K562 (cell line): Measurements from ENCODE around the gene HOXB3. TPM values are rescaled to one million over a fixed set of nuclear protein-coding genes. Genes with fewer than 3 reads are reported as not detected.
A peak's percentile ranks its signal among the peaks of the same experiment; 100 is the strongest.

Experiments used
- ARID2 ChIP-seq: fragments of 450-650 bp; IDR thresholded peaks from 2 replicates; pipeline ENCODE4 v1.6.1; 2017; ENCODE audit warnings: antibody characterized with exemption, mild to moderate bottlenecking
- ARID4B ChIP-seq: sonication (generic); formaldehyde crosslinking; IDR thresholded peaks from 2 replicates; pipeline ENCODE4 v1.8.0; 2022; ENCODE audit warnings: mild to moderate bottlenecking, missing genetic modification reagents
- C11orf30 ChIP-seq: fragments of 450-650 bp; IDR thresholded peaks from 2 replicates; pipeline ENCODE4 v1.6.1; 2016; ENCODE audit warnings: low read depth, mild to moderate bottlenecking
- CSDE1 ChIP-seq, 2 experiments: fragments of 450-650 bp; IDR thresholded peaks; 2 replicates each; pipeline ENCODE4 v1.6.1; 2016; ENCODE audit warnings: mild to moderate bottlenecking in 1 of 2
- CTBP1 ChIP-seq: fragments of 450-650 bp; IDR thresholded peaks from 2 replicates; pipeline ENCODE4 v1.6.1; 2016; ENCODE audit warnings: borderline replicate concordance
- E2F3 ChIP-seq: fragments of 250-450 bp; sonication (Bioruptor Pico); IDR thresholded peaks from 2 replicates; pipeline ENCODE4 v1.4.0; 2020; ENCODE audit warnings: mild to moderate bottlenecking
- E2F8 ChIP-seq: fragments of 450-650 bp; IDR thresholded peaks from 2 replicates; pipeline ENCODE4 v1.7.1; 2018; ENCODE audit warnings: mild to moderate bottlenecking, low read depth; ENCODE audit not compliant: partially characterized antibody
- IRF1 ChIP-seq: sonication (generic); formaldehyde crosslinking; IDR thresholded peaks from 2 replicates; pipeline ENCODE4 v1.8.0; 2022; ENCODE audit warnings: missing genetic modification reagents, mild to moderate bottlenecking, borderline replicate concordance
- IRF2 ChIP-seq: sonication (generic); formaldehyde crosslinking; IDR thresholded peaks from 2 replicates; pipeline ENCODE4 v1.8.1; 2022; ENCODE audit warnings: mild to moderate bottlenecking, missing genetic modification reagents
- KDM1A ChIP-seq, 2 experiments: fragments of 450-650 bp; IDR thresholded peaks; 2 replicates each; pipeline ENCODE4 v1.6.1; 2016; ENCODE audit warnings: mild to moderate bottlenecking in 2 of 2
- LARP7 ChIP-seq: fragments of 450-650 bp; IDR thresholded peaks from 2 replicates; pipeline ENCODE4 v1.6.1; 2016
- MAFF ChIP-seq: IDR thresholded peaks from 2 replicates; pipeline ENCODE4 v1.6.1; 2012; ENCODE audit warnings: low read length, improper control_type of control experiment
- MAZ ChIP-seq, 2 experiments: fragments of 450-650 bp in 1 of 2; sonication (generic) in 1 of 2; formaldehyde crosslinking; IDR thresholded peaks in 1 of 2; conservative IDR thresholded peaks in 1 of 2; 2 replicates each; pipeline versions ENCODE4 v1.4.0 to v1.5.0; 2020; ENCODE audit warnings: mild to moderate bottlenecking in 1 of 2, missing genetic modification reagents in 1 of 2
- RBM25 ChIP-seq: fragments of 200-400 bp; formaldehyde crosslinking; IDR thresholded peaks from 2 replicates; pipeline ENCODE4 v1.6.1; 2018; ENCODE audit warnings: low read length, low read depth, moderate library complexity; ENCODE audit not compliant: severe bottlenecking
- RCOR1 ChIP-seq, 2 experiments: IDR thresholded peaks; 2 replicates each; pipeline ENCODE4 v1.6.1; 2012; ENCODE audit warnings: low read depth in 2 of 2, low read length in 2 of 2, borderline replicate concordance in 1 of 2, improper control_type of control experiment in 1 of 2
- ZEB2 ChIP-seq: fragments of 450-650 bp; IDR thresholded peaks from 2 replicates; pipeline ENCODE4 v1.6.1; 2016
- ZNF431 ChIP-seq: sonication (generic); formaldehyde crosslinking; IDR thresholded peaks from 2 replicates; pipeline ENCODE4 v1.8.0; 2022; ENCODE audit warnings: mild to moderate bottlenecking, missing genetic modification reagents
- ZNF830 ChIP-seq: fragments of 250-450 bp; sonication (Bioruptor Pico); IDR thresholded peaks from 2 replicates; pipeline ENCODE4 v1.5.0; 2021; ENCODE audit warnings: mild to moderate bottlenecking
- polyA plus RNA-seq, 8 experiments: library from polyadenylated mRNA; depleted of rRNA in 4 of 8; stranded (reverse) in 5 of 8; unstranded in 3 of 8; fragments of >200 nt; fragmentation: Nextera tagmentation in 2 of 8; fragmentation: Illumina TruSeq in 1 of 8; extraction: Ambion mirVana in 2 of 8; extraction: Trizol in 1 of 8; gene quantifications; 2 replicates each; pipeline versions ENCODE4 v1.2.1 to v1.2.3, GENCODE V29; 2011 to 2014; ENCODE audit warnings: inconsistent platforms in 1 of 8, missing spikeins in 1 of 8
- total RNA-seq, 7 experiments: library from RNA; depleted of rRNA in 6 of 7; stranded (reverse); fragments of >200 nt in 6 of 7; fragmentation: Illumina TruSeq in 2 of 7; extraction: Trizol in 2 of 7; gene quantifications; 2 replicates each; pipeline versions ENCODE4 v1.2.1 to v1.2.3, GENCODE V29; 2011 to 2021; ENCODE audit warnings: low replicate concordance in 1 of 7
- TF ChIP-seq, protein P1 (sequence below): IDR thresholded peaks from 3 replicates; pipeline ENCODE4 v1.6.1; 2011; ENCODE audit warnings: borderline replicate concordance, mild to moderate bottlenecking, moderate library complexity; ENCODE audit not compliant: insufficient read length; ENCODE audit errors: extremely low read depth

HOXB3 gene
- total and polyA plus RNA-seq, 9 of the 15 experiments (the other 6 are each of a cell fraction or from before 2014, with no cell fraction given) = 2.4 to 41.3 (median 20.2) TPM

- TF ChIP-seq, protein P1, sequence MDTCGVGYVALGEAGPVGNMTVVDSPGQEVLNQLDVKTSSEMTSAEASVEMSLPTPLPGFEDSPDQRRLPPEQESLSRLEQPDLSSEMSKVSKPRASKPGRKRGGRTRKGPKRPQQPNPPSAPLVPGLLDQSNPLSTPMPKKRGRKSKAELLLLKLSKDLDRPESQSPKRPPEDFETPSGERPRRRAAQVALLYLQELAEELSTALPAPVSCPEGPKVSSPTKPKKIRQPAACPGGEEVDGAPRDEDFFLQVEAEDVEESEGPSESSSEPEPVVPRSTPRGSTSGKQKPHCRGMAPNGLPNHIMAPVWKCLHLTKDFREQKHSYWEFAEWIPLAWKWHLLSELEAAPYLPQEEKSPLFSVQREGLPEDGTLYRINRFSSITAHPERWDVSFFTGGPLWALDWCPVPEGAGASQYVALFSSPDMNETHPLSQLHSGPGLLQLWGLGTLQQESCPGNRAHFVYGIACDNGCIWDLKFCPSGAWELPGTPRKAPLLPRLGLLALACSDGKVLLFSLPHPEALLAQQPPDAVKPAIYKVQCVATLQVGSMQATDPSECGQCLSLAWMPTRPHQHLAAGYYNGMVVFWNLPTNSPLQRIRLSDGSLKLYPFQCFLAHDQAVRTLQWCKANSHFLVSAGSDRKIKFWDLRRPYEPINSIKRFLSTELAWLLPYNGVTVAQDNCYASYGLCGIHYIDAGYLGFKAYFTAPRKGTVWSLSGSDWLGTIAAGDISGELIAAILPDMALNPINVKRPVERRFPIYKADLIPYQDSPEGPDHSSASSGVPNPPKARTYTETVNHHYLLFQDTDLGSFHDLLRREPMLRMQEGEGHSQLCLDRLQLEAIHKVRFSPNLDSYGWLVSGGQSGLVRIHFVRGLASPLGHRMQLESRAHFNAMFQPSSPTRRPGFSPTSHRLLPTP = no peak
- TF ChIP-seq E2F8 = no peak
- TF ChIP-seq C11orf30 = peak; percentile 80
- peak in 1 of 2 experiments; percentile 86; a peak in 2 of 4 replicates for TF ChIP-seq RCOR1 (IDR thresholded peaks at IDR 0.05; ENCODE audit: borderline replicate concordance in 1 of 2, low read depth in 2 of 2, low read length in 2 of 2)
- peak in 1 of 2 experiments; percentile 49; a peak in 1 of 4 replicates for TF ChIP-seq KDM1A (IDR thresholded peaks at IDR 0.05)
- no peak for TF ChIP-seq ARID4B (CRISPR knock-in tag)
- TF ChIP-seq IRF1 (CRISPR knock-in tag) = no peak
- no peak for TF ChIP-seq RBM25
- TF ChIP-seq LARP7 = no peak
- TF ChIP-seq ZNF830 = no peak
- TF ChIP-seq ARID2 = no peak
- TF ChIP-seq ZNF431 = no peak
- TF ChIP-seq CSDE1 (IDR thresholded peaks at IDR 0.05) = no peak
- peak; percentile 92 for TF ChIP-seq CTBP1
- TF ChIP-seq E2F3 (CRISPR knock-in tag) = no peak
- TF ChIP-seq IRF2 (CRISPR knock-in tag) = no peak
- peak; percentile 73; the same call in 1 of the 2 replicates for TF ChIP-seq ZEB2
- no peak for TF ChIP-seq MAZ (CRISPR knock-in tag; conservative IDR thresholded peaks at IDR 0.05 in 1 of 2, IDR thresholded peaks at IDR 0.05 in 1 of 2)
- 0 out of 2 replicates have a peak, but pooled peaks have one; percentile 9 for TF ChIP-seq MAFF
Observed at GRCh38 chr17:48505788-48506187, 84.3 kb downstream of the HOXB3 start (continued).
